HL-60 (cell line): ENCODE data around the gene LRMDA.

Source experiments
- GABPA ChIP-seq: IDR thresholded peaks from 2 replicates; pipeline ENCODE4 v1.6.1; 2012; ENCODE audit warnings: low read depth
- TF ChIP-seq, protein P1 (sequence below): IDR thresholded peaks from one replicate; pipeline ENCODE4 v1.5.1; 2011; ENCODE audit warnings: low read length, control low read depth, inconsistent platforms; ENCODE audit not compliant: insufficient read depth

DNA sequence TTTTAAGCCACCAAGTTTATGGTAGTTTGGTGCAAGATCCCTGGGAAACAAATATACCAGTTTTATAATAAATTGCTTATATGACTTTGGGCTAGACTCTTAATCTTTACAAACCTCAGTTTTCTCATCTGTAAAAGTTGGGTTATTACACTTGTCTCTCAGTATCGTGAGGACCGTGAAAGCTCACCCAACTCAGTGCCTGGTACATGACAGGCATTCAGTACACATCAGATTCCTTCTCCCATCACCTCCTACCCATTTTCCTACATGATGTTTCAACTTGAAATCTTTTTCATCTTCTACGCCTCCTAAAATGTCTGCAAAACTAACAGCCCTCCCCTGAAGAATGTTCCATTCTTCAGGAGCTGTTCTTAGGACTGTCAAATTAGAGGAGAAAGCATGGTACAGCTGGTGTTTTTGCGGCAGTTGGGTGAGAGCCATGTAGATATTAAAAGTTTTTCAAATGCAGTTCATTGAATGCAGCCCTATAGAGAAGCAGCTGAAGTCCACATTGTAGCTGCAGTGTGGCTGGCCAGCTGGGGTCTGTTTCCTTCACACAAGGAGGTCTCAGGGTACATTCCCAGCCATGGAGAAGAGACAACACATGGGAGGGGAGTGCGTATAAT lies 812.8 kb downstream of the LRMDA start:
- TF ChIP-seq, protein P1, sequence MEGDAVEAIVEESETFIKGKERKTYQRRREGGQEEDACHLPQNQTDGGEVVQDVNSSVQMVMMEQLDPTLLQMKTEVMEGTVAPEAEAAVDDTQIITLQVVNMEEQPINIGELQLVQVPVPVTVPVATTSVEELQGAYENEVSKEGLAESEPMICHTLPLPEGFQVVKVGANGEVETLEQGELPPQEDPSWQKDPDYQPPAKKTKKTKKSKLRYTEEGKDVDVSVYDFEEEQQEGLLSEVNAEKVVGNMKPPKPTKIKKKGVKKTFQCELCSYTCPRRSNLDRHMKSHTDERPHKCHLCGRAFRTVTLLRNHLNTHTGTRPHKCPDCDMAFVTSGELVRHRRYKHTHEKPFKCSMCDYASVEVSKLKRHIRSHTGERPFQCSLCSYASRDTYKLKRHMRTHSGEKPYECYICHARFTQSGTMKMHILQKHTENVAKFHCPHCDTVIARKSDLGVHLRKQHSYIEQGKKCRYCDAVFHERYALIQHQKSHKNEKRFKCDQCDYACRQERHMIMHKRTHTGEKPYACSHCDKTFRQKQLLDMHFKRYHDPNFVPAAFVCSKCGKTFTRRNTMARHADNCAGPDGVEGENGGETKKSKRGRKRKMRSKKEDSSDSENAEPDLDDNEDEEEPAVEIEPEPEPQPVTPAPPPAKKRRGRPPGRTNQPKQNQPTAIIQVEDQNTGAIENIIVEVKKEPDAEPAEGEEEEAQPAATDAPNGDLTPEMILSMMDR, result no peak
- TF ChIP-seq GABPA, result no peak
